MCF 10A (cell line): ENCODE measurements around the gene FCMR. TPM values are rescaled to one million over a fixed set of nuclear protein-coding genes. Genes with fewer than 3 reads are reported as not detected.

ENCODE experiments used
- BruUV-seq: library from RNA; stranded (reverse); fragments of 400-500 nt; replicated peaks from 2 replicates; lab custom pipeline; 2021; lab: Mats Ljungman, UMichigan
- CTCF ChIA-PET: fragments of 300-600 bp; sonication (Branson Sonifier 250); formaldehyde crosslinking; extraction: SDS; loops from one replicate; lab custom pipeline; 2021; ENCODE audit warnings: antibody characterized with exemption, inconsistent platforms; lab: Yijun Ruan, JAX
- POLR2A ChIA-PET: fragments of 300-600, 350-650 bp; sonication (Branson Sonifier 250); formaldehyde crosslinking; extraction: SDS; loops from one replicate; lab custom pipeline; 2020; ENCODE audit warnings: antibody characterized with exemption, inconsistent platforms; lab: Yijun Ruan, JAX
- DNase-seq: peaks from one replicate; pipeline ENCODE4 v3.0.0-alpha.2; 2018; ENCODE audit not compliant: unreplicated experiment
- H3K27ac Mint-ChIP-seq: one replicate; pipeline ENCODE4 v1.8.0; 2022; ENCODE audit warnings: mild to moderate bottlenecking, low read depth, mixed read lengths; ENCODE audit not compliant: unreplicated experiment
- H3K27me3 Mint-ChIP-seq: one replicate; pipeline ENCODE4 v1.8.0; 2022; ENCODE audit warnings: mixed read lengths; ENCODE audit not compliant: insufficient read depth, unreplicated experiment
- H3K36me3 Mint-ChIP-seq: one replicate; pipeline ENCODE4 v1.8.0; 2022; ENCODE audit warnings: mild to moderate bottlenecking, moderate library complexity, mixed read lengths; ENCODE audit not compliant: insufficient read depth, unreplicated experiment
- H3K4me1 Mint-ChIP-seq: one replicate; pipeline ENCODE4 v1.8.0; 2022; ENCODE audit warnings: mixed read lengths; ENCODE audit not compliant: insufficient read depth, unreplicated experiment
- H3K4me3 Mint-ChIP-seq: one replicate; pipeline ENCODE4 v1.8.0; 2022; ENCODE audit warnings: mild to moderate bottlenecking, moderate library complexity, mixed read lengths; ENCODE audit not compliant: unreplicated experiment
- H3K9me3 Mint-ChIP-seq: one replicate; pipeline ENCODE4 v1.8.0; 2022; ENCODE audit warnings: mixed read lengths; ENCODE audit not compliant: unreplicated experiment
- CTCF ChIP-seq: fragments of 200-600 bp; IDR thresholded peaks from one replicate; pipeline ENCODE4 v1.8.0; 2022; ENCODE audit warnings: antibody characterized with exemption, mild to moderate bottlenecking; ENCODE audit not compliant: unreplicated experiment
- intact Hi-C: fragments of 100-400 bp; cut with micrococcal nuclease; formaldehyde crosslinking; loops from 2 replicates; pipeline ENCODE4 v1.14.1; 2022
- total RNA-seq: library from RNA; stranded (reverse); gene quantifications from 2 replicates; pipeline ENCODE4 v1.2.3, GENCODE V29; 2022

Gene FCMR
- total RNA-seq, 1 experiment from 2014 or later = 10.1 TPM

GRCh38 chr1:206898089-206898914, 23.4 kb downstream of the FCMR start:
- Mint-ChIP-seq H3K27me3 (no peaks in the 10 kb centered on the region), H3K27ac (peak overlapping the region; percentile 90), H3K4me3 (no peak overlapping the region), H3K36me3 (peaks cover 15% of the 10 kb centered on the region), H3K4me1 (peaks cover 47% of the 10 kb centered on the region), H3K9me3 (no peaks in the 10 kb centered on the region)
- no peak for TF ChIP-seq CTCF
- ChIA-PET CTCF (interaction anchor here (1.0 to 7.4 kb wide), 7 partner anchors 10 to 172 kb away, joined by 3 to 72 read pairs (median 12); partner anchors contain the start of gene IL20), POLR2A (interaction anchor here (0.6 to 12.1 kb wide), 9 partner anchors 8 to 854 kb away, joined by 3 to 271 read pairs (median 3); no protein-coding TSS in a partner anchor)
- DNase-seq = peak; percentile 88
- TSS peak; percentile 10 for BruUV-seq
- intact Hi-C loops = loop anchor here (10.0 kb wide), 1 partner anchor 426 kb away; the partner anchor contains the start of gene CD55

GRCh38 chr1:206897175-206897574, 24.6 kb downstream of the FCMR start, which contains the start of gene IL24:
Gene IL24, plus strand, starts transcription at chr1:206897443. Its CDS starts 390 bp downstream, at chr1:206897833.
- CTCF ChIA-PET = interaction anchor here (0.6 to 7.4 kb wide), 9 partner anchors 12 to 1264 kb away, joined by 3 to 72 read pairs (median 5); partner anchors contain the start of gene IL20

GRCh38 chr1:206896261-206896660, 25.5 kb downstream of the FCMR start:
- ChIA-PET CTCF (interaction anchor here (0.6 to 7.4 kb wide), 15 partner anchors 8 to 265 kb away, joined by 3 to 72 read pairs (median 5); partner anchors contain the start of gene IL20), POLR2A (interaction anchor here (0.6 to 12.1 kb wide), 14 partner anchors 10 to 1777 kb away, joined by 3 to 271 read pairs (median 4); partner anchors contain the start of genes DYRK3 and IL20)
- Mint-ChIP-seq H3K36me3 (peaks cover 15% of the 10 kb centered on the region), H3K27me3 (no peaks in the 10 kb centered on the region), H3K4me1 (peaks cover 67% of the 10 kb centered on the region), H3K4me3 (no peak overlapping the region), H3K27ac (peak overlapping the region; percentile 89), H3K9me3 (no peaks in the 10 kb centered on the region)
- DNase-seq = peak; percentile 80
- intact Hi-C loops = loop anchor here (10.0 kb wide), 1 partner anchor 429 kb away; the partner anchor contains the start of gene CD55
- BruUV-seq = no TSS peak
- TF ChIP-seq CTCF = no peak

More at GRCh38 chr1:206897175-206897574, 24.6 kb downstream of the FCMR start, which contains the start of gene IL24:
- Mint-ChIP-seq H3K4me3 (no peak within 1 kb of the TSS), H3K36me3 (peaks cover 15% of the 10 kb centered on the region), H3K27me3 (no peaks in the 10 kb centered on the region), H3K4me1 (peaks cover 58% of the 10 kb centered on the region), H3K9me3 (no peaks in the 10 kb centered on the region), H3K27ac (peak within 1 kb of the TSS; percentile 90)
- no peak for TF ChIP-seq CTCF
- DNase-seq = no peak
- no TSS peak for BruUV-seq
- intact Hi-C loops = loop anchor here (10.0 kb wide), 1 partner anchor 428 kb away; the partner anchor contains the start of gene CD55
- POLR2A ChIA-PET = interaction anchor here (0.8 to 12.1 kb wide), 6 partner anchors 9 to 174 kb away, joined by 3 to 271 read pairs (median 18); partner anchors contain the start of gene IL20
